Stimulated activated CD8-positive, alpha-beta memory T cell treated with anti-CD3 and anti-CD28 coated beads, Interleukin-4, amount 100 ng/mL, for 1 hour (primary cell): ENCODE data around the gene ALK.

Experiments
- DNase-seq, 2 donors: peaks; one replicate each; pipeline ENCODE4 v3.0.0-alpha.2; 2020; ENCODE audit warnings: low read depth in 2 of 2, low spot score in 1 of 2

ALK gene

DNA sequence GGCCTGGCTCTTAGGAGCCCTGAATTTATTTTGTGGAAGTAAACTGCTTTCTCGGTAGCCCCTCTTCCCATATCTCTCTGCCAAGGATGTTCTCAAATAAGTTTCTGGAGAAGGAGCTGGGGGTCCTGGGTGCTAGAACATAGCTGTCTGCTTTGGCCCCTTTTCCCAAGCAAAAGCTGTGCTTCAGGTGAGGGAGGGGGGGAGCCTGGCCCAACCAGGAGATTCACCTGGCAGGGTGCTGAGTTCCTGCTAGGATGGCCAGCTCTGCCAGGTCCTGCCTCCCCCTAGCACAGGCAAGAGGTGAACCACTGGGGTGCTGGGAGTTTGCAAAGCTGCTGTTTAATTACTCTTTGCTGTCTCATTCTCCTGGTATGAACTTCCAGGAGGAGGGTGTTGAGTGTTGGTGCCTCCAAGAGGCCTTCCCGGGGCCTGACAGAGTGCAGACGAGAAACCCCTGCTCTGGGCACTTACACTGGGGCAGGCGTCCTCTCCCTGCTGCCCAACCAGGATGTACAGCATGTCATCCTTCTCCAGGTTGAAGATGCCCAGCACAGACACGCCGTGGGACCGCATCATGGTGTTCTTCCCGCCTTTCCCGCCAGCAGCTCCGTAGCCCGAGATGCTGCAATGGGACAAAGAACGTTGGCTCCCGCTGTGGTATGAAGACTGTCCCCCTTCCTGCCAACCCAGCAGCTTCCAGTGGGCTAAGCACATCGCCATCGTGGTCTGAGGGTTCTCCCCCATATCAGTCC, 682.0 kb downstream of the ALK start:
- no peak for DNase-seq

DNA sequence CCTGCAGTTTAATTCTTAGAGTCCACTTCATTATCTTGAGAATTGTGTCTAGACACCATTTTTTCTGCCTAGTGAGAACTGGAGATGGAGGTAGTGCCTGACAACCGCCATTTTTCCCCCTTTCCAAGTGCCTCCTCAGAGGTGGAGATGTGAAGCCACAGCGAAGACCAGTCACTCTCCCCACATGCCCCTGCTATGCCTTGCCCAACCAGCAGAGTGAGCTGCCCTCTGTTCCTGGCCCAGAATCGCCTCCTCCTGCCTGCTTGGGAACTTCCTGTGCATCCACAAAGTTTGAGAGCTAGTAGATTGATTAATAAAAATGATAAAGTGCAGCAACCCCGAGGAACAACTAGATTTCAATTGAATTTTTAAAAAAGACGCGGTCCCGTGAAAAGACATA, 682.9 kb downstream of the ALK start:
- DNase-seq, result no peak

DNA sequence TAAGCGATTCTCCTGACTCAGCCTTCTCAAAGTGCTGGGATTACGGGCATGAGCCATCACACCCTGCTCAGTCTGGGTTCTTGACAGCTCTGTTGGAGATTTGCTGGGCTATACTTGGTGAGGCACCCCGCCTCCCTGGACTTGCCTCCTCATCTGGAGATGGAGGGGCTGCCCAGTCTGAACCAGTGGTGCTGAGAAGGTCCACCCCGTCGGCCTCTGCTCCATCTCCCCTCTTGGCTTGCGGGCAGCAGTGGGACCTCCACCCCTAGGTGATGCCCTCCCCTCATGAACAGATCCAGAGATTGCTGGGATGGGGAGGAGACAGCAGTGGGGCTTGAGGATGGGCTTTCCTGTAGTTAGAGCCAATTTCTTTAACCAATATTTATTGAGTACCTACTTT, 685.3 kb downstream of the ALK start:
- no peak for DNase-seq

DNA sequence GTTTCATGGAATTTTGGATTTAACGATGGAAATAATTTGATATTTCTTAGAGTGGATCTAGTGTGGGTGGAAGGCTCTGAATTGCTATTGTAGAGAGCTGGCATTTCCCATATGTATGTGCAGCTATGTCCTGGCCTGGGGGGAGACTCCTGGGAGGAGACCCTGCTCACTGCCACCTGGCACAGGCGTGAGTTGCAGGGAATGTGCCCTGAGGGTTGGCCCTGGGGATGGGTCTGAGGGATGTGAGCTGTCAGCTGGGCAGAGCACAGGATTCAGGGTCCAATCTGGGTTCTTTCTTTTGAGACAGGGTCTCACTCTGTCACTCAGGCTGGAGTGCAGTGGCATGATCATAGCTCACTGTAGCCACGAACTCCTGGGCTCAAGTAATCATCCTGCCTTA, 686.0 kb downstream of the ALK start:
- DNase-seq, result no peak

DNA sequence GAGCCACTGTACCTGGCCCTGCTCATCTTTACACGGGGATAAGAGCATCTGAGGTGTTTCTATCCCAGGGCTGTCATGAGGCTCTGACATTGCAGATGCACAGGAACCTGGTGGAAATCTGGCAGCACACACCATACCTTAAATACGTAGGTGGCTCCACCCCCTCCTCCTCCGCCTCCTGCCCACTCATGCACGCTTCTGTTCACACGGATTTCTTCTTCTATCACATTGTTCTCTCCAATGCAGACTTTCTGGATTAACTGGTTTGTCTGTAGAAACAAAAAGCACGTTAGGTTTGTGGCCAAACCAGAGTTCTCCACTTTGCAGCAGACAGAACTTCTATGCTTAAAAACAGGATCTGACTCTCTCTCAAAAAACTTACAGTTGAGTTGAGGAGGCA, 688.0 kb downstream of the ALK start:
- no peak for DNase-seq

DNA sequence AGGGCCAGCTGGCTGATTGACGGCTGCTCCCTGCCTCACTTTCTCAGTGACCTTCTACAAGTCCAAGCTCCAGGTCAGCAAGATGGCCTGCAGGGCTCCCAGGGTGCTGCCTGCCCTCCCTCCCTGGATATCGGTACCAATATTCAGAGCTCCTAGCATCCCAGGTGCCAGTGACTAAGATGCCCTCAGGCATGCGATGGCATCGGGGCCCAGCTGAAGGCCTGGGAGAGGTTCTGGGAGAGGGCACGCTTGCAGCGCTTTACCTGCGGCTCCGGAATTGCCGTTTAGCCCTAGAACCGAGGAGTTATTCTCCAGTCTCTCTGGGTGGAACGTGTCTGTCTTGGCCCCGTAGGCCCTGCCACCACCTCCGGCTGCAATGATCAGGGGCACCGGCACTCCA, 689.3 kb downstream of the ALK start:
- DNase-seq, result no peak

DNA sequence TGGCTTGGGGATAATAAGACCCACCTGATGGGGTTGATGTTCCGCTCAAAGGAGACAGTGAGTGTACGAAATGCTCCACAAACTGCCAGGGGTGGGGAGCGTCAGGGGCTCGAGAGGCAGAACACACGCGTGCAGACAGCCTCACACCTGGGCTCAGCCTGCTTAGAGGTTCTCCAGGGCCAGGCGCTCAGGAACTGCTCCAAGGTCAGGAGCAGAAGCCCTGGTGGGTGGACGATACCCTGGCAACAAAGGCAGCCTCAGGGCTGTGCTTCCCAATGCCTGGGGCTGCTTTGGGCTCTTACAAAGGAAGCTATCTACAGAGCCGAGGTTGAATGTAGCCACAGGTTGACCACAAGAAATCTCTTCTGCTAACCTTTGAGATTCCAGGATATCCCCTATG, 691.7 kb downstream of the ALK start:
- no peak for DNase-seq

DNA sequence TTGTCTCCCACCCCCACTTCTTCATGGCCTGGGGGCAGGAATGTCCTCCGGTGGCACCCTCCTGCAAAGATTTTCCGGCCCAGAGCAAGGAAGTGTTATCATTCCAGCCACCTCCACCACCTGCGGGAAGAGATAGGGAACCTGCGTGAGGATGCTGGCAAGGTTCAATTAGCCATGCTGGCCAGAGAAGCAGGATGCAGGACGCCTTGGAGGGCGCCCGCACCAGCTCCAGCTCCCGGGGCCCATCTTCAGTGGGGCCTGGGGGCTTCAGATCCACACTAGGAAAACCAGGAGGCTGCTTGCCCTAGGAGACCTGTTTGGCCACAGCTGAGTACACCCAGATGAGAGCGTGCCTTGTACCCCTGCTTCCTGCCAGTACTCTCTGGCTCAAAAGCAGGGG, 692.4 kb downstream of the ALK start:
- no peak for DNase-seq

DNA sequence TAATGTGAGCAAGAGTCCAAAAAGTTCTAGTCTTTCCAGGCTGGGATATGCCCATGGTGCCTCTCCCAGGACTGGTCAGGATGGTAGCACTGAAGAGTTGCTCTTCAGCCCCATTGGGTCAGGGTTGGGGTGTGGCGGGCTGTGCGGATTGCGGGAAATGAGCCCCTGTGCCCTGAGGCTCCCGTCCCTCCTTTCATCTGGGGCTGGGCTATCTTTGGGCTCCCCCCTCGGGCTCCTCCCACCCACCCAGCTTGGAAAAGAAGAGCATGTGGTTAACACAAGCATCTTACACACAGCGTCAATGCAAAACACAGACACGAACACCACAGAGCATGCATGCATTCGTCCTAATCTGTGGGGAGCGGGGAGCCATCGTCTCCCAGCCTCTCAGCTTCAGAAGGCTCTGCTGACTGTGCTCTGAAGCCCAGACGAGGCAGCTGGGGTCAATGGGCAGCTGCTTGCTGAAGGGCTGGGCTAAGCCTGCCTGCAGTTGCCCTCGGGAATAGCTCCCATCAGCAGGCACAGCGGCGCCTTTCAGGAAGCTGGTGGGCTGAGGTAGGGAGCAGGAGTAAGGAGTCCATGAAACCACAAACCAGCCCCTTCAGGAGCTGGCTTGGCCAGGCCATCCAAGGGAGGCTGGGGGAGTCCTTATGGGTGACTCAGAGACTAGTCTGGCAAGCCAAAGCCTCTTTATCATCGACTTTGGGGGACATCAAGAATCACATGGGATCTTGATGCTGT, 693.3 kb downstream of the ALK start:
- DNase-seq, result no peak

DNA sequence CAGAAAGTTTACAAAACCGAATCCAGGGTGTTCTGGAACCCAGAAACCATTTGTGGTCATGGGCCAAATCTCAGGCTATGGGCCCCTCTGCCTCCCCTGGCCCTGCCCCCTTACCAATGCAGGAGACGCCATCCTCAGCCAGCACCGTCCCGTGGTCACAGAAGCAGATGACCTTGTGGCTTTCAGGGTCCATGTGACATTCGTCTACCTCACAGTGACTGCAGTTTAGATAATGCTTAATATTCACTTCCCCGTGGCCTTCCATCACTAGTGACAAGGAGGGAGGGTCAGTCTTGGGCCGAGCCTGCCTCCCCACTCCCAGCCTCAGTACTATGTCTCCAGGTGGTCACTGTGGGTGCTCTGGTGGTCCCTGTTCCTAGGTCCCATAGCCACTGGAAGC, 694.6 kb downstream of the ALK start:
- DNase-seq, result no peak

DNA sequence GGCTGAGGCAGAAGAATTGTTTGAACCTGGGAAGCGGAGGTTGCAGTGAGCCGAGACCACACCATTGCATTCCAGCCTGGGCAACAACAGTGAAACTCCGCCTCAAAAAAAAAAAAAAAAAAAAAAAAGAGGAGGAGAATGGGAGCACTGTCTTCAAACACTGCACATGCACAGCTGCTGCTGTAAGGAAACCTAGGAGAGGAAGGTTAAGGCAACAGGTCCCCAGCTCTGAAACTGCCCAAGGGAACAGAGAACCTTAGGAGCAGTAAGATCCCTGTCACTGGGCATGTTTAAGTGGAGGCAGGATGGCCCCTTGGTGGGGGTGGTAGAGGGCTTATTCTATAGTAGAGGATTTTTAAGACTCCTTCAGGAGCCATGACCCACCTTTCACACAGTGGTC, 695.0 kb downstream of the ALK start:
- no peak for DNase-seq

DNA sequence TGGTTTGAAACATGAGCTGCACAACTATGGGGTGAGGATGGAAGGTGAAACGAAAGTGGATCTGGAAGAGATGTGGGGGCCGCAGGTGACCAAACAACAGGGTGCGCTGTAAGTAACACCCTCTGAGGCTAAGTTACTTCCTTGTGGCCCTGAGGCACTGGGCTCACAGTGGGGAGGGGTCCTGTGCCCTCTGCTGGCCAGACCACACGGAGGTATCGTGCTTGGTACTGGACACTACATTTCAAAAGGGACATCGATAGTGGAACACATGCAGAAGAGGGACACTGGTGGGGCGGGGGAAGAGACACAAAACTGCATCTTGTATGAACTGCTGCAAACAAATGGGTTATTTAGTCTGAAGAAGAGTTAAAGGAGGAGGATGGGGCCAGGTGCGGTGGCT, 695.6 kb downstream of the ALK start:
- no peak for DNase-seq

DNA sequence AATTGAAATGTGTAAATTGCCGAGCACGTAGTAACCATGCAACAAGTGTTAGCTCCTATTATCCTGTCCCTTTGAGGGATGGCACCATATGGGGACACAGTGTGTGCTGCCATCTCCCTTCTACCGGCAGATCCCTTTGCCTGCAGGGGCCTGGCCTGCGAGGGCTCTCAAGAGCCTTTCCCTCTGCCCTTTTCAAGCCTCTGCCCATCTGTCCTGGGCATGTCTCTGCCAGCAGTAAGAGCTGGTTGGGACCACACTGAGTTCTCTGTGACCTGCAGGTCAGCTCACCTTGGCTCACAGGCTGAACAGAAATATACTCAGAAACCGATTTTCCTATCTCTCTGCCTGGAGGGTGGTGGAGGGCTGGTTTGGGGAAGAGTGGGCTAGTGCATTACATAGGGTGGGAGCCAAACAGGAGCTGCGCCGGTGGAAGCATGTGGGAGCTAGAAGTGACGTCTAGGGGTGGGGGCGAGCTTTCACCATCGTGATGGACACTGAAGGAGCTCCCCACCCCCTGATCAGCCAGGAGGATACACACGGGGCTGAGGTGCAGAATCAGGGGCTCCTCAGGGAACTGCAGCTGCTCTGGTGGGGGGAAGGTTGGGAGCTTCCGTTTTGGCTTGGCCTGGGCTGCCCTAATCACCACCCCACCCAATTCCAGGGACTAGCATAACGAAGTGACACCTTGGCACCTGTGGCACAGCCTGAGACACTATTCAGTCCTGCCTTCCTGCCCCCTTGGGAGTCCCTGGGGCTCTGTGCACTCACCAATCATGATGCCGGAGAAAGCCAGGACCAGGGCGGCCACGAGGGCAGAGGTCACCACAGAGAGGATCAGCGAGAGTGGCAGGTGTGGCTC, 696.5 kb downstream of the ALK start:
- DNase-seq, result no peak

DNA sequence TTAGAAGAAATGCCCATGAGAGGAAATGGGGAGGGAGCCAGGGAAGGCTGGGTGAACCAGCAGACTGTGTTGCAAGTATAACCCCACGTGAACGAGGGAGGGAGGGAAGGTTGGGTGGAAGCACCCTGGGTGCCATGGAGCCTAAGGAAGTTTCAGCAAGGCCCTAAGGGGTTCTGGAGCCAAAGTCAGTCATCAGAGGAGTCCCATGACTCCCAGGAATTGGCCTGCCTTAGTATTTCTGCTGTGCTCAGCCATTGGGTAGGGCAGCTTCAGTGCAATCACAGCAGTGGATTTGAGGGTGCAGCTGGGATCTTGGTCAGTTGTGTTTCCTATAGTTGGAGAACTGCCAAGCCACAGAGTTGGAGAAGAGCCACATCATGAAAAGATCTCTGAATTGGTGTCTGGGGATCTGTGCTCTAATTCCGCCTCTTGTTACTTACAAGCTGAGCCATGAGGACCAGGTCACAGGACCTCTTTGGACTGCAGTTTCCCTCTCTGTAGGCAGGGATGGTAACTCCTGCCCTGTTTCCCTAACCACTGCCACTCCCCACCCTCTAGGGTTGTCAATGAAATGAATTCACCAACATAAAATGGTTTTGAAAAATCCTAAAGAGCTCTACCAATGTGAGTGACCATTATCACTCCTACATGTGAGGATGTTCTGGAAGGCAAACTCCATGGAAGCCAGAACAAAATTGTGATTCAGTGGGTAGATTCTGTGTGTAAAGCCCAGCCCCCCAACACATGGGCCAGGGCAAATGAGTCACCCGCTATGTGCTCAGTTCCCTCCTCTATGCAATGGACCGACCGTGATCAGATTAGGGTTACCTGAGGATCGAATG, 697.3 kb downstream of the ALK start:
- no peak for DNase-seq

DNA sequence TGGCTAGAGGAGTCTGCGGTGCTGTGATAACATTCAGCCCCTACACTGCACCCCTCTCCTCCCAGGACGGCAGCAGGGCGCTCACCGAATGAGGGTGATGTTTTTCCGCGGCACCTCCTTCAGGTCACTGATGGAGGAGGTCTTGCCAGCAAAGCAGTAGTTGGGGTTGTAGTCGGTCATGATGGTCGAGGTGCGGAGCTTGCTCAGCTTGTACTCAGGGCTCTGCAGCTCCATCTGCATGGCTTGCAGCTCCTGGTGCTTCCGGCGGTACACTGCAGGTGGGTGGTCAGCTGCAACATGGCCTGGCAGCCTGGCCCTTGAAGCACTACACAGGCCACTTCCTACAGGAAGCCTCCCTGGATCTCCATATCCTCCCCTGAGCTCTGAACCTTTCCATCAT, 698.1 kb downstream of the ALK start:
- no peak for DNase-seq

DNA sequence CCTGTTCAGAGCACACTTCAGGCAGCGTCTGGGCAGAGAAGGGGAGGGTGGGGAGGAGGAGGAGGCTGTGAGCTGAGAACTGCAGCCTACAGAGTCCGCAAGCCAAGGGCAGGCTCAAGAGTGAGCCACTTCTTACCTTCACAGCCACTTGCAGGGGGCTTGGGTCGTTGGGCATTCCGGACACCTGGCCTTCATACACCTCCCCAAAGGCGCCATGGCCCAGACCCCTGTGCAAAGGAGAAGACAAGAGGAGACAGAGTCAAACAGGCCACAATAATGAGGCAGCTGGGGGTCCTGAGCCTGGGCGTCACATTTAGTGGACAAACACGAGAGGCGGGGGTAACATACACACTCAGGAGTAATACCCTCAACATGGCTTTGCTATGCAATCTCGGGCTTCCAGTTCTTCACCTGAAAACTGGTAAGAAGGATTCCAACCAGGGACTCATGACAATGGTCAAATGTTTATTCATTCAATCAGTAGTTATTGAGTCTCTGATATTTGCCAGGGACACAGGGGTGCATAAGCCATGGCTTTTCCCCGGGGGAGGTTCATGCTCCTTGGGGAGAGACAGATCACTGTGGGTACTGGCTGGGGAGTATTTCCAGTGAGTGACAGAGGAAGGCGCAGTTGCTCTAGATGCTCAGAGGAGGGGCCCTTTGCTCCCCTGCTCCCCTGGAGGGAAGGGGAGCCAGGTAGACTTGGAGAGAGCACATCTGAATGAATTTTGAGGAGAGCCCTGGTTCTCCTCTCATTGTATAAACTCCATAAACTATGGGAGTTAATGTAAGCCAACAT, 698.8 kb downstream of the ALK start:
- DNase-seq, result no peak

DNA sequence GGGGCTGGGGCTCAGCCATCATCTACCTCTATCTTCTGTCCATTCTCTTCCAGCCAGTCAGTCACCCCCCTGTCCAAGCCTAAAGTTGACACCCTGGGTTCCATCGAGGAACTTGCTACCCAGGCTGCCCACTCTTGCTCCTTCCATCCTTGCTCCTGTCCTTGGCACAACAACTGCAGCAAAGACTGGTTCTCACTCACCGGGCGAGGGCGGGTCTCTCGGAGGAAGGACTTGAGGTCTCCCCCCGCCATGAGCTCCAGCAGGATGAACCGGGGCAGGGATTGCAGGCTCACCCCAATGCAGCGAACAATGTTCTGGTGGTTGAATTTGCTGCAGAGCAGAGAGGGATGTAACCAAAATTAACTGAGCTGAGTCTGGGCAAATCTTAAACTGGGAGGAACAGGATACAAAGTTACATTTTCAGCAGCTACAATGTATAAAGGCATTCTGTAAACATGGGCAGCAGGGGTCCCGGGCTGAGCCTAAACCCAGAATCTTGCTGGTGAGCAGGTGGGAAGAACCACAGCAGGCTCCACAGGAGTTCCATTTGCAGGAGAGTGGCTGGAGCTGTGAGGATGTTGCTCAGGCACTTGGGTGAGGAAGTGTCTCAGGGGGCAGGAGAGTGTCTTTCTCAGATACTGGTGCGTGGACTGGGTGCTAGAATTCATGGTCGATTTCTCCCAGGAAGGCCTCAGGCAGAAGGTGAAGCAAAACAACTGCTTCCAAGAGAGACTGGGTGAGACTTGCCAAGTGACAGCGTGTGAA, 700.7 kb downstream of the ALK start:
- DNase-seq, result no peak

DNA sequence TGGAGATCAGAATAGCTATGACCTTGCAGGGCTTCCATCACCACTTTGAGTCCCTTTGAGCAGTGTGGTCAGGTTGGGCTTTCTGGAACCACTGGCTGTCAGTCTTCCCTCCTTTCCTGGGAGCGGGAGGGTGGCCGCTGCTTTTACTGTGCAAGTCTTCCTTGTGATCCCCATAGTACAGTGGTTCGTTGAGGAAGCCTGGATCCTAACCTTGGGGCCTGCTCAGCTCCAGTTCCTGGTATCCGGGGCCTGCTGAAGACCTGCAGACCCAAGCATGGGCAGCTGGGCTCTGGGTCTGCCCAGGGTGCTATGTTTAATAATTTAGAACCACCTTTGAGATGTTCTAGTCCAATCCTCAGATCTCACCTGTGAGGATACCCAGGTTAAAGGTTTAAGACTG, 702.0 kb downstream of the ALK start:
- DNase-seq, result no peak

DNA sequence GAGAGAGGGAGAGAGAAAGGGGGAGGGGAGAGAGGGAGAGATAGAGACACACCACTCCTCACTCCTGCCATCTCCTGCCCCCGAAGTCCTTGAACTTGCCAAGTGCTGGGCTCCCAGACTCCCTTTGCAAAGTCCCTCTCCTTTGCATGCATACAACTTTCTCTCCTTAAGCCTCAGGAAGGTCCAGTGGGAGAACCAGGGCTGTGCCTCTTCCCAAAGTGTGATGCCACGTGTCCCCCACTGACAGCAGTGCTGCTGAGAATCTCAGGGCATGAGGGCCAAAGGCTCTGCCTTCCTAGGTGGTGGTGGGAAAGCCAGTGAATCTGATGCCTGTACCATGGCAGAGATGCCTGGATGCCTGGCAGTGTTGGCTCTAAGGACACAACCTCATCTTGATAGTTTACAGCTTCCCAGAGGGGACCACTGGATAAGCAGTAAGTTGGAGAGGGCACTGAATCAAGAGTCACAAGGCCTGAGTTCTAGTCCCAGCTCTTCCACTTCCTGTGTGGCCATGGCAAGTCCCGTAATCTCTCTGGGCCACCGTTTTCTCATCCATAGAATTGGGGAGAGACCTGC, 702.7 kb downstream of the ALK start:
- no peak for DNase-seq
